GM21786 (cell line): ENCODE data around the gene FRRS1L.

ENCODE experiments used
- ATAC-seq: cut with Tn5 transposase; IDR thresholded peaks from one replicate; pipeline ENCODE4 v1.9.1; 2021; ENCODE audit not compliant: unreplicated experiment

Gene FRRS1L

GRCh38 chr9:109176963-109177362, 9.9 kb upstream of the FRRS1L start:
- ATAC-seq, result no peak

GRCh38 chr9:109176386-109176785, 9.3 kb upstream of the FRRS1L start:
- no peak for ATAC-seq

GRCh38 chr9:109172935-109173334, 5.9 kb upstream of the FRRS1L start:
- no peak for ATAC-seq

- no peak for ATAC-seq
Observed at GRCh38 chr9:109171926-109172325, 4.9 kb upstream of the FRRS1L start.

- no peak for ATAC-seq
Observed at GRCh38 chr9:109168170-109168569, 1.1 kb upstream of the FRRS1L start.

GRCh38 chr9:109167716-109168115, 667 bp upstream of the FRRS1L start:
- ATAC-seq, result no peak

- ATAC-seq, result no peak
Observed at GRCh38 chr9:109166171-109166770, 778 bp downstream of the FRRS1L start.

- peak; percentile 89 for ATAC-seq
Observed at GRCh38 chr9:109164042-109164441, 3.0 kb downstream of the FRRS1L start.

GRCh38 chr9:109163194-109163593, 3.9 kb downstream of the FRRS1L start:
- ATAC-seq, result no peak

GRCh38 chr9:109162677-109163076, 4.4 kb downstream of the FRRS1L start:
- ATAC-seq, result no peak

GRCh38 chr9:109161471-109161870, 5.6 kb downstream of the FRRS1L start:
- no peak for ATAC-seq

GRCh38 chr9:109159583-109159982, 7.5 kb downstream of the FRRS1L start:
- no peak for ATAC-seq

GRCh38 chr9:109158651-109159050, 8.4 kb downstream of the FRRS1L start:
- ATAC-seq, result no peak

- no peak for ATAC-seq
Observed at GRCh38 chr9:109156708-109157107, 10.3 kb downstream of the FRRS1L start.

GRCh38 chr9:109150925-109151545, 16.0 kb downstream of the FRRS1L start:
- ATAC-seq, result no peak

- ATAC-seq, result no peak
Observed at GRCh38 chr9:109149722-109150121, 17.3 kb downstream of the FRRS1L start.

- ATAC-seq, result no peak
Observed at GRCh38 chr9:109149089-109149488, 18.0 kb downstream of the FRRS1L start.

- no peak for ATAC-seq
Observed at GRCh38 chr9:109145051-109145450, 22.0 kb downstream of the FRRS1L start.

GRCh38 chr9:109143881-109144562, 23.0 kb downstream of the FRRS1L start:
- peak; percentile 98 for ATAC-seq

- no peak for ATAC-seq
Observed at GRCh38 chr9:109141375-109141774, 25.7 kb downstream of the FRRS1L start.

GRCh38 chr9:109139851-109140250, 27.2 kb downstream of the FRRS1L start:
- no peak for ATAC-seq

- ATAC-seq, result no peak
Observed at GRCh38 chr9:109138421-109138820, 28.6 kb downstream of the FRRS1L start.
